HG03442 (cell line): ENCODE measurements around the gene ISLR.

Experiments
- ATAC-seq: cut with Tn5 transposase; IDR thresholded peaks from one replicate; pipeline ENCODE4 v1.9.1; 2021; ENCODE audit warnings: mild to moderate bottlenecking, moderate library complexity; ENCODE audit not compliant: unreplicated experiment

ISLR gene

GRCh38 chr15:74173380-74174218, at the start of gene ISLR:
ISLR (plus strand) TSS chr15:74173710; CDS start chr15:74174859, 1,149 bp downstream.
- no peak for ATAC-seq

GRCh38 chr15:74124196-74124595, 49.3 kb upstream of the ISLR start:
- no peak for ATAC-seq

GRCh38 chr15:74124759-74125158, 48.8 kb upstream of the ISLR start:
- no peak for ATAC-seq

GRCh38 chr15:74127255-74127953, 46.1 kb upstream of the ISLR start:
- no peak for ATAC-seq

GRCh38 chr15:74127954-74128784, 45.3 kb upstream of the ISLR start:
- ATAC-seq: no peak

GRCh38 chr15:74128785-74129585, 44.5 kb upstream of the ISLR start:
- no peak for ATAC-seq

- ATAC-seq: no peak
Measured at GRCh38 chr15:74129586-74130154, 43.8 kb upstream of the ISLR start.

- no peak for ATAC-seq
Measured at GRCh38 chr15:74130155-74130848, 43.2 kb upstream of the ISLR start, which contains the start of gene ISLR2. ISLR2 (plus strand) TSS chr15:74130586; CDS start chr15:74132755, 2,169 bp downstream.

GRCh38 chr15:74130849-74131627, 42.5 kb upstream of the ISLR start:
- no peak for ATAC-seq

GRCh38 chr15:74131628-74132413, 41.7 kb upstream of the ISLR start:
- ATAC-seq: no peak

GRCh38 chr15:74132681-74133651, 40.5 kb upstream of the ISLR start:
- ATAC-seq: no peak

- ATAC-seq: no peak
Measured at GRCh38 chr15:74133694-74134386, 39.7 kb upstream of the ISLR start.

- no peak for ATAC-seq
Measured at GRCh38 chr15:74134387-74135027, 39.0 kb upstream of the ISLR start.

- no peak for ATAC-seq
Measured at GRCh38 chr15:74135041-74135565, 38.4 kb upstream of the ISLR start.

- no peak for ATAC-seq
Measured at GRCh38 chr15:74136540-74136813, 37.0 kb upstream of the ISLR start.
